WTC11 (cell line): ENCODE data around the gene KCND3. TPM values are rescaled to one million over a fixed set of nuclear protein-coding genes. Genes with fewer than 3 reads are reported as not detected.

ENCODE experiments used
- ATAC-seq: fragments of 200-7000 bp; cut with Tn5 transposase; 2 replicates; pipeline ENCODE4 v1.10.0; 2021; ENCODE audit warnings: mild to moderate bottlenecking, moderate library complexity
- CTCF ChIA-PET: fragments of 300-600 bp; sonication (Branson Sonifier 250); formaldehyde crosslinking; loops from one replicate; lab custom pipeline; 2021; ENCODE audit warnings: antibody characterized with exemption; lab: Charles Lee
- POLR2A ChIA-PET: fragments of 350-600 bp; sonication (Branson Sonifier 250); formaldehyde crosslinking; loops from one replicate; lab custom pipeline; 2021; ENCODE audit warnings: antibody characterized with exemption; lab: Charles Lee
- DNase-seq: peaks from one replicate; pipeline ENCODE4 v3.0.0; 2021; ENCODE audit warnings: low spot score
- H3K27ac Mint-ChIP-seq: 2 replicates; pipeline ENCODE4 v1.8.0; 2021; ENCODE audit warnings: mixed read lengths
- H3K27me3 Mint-ChIP-seq: 2 replicates; pipeline ENCODE4 v1.8.0; 2021; ENCODE audit warnings: low read depth, mild to moderate bottlenecking, moderate library complexity, mixed read lengths
- H3K36me3 Mint-ChIP-seq: 2 replicates; pipeline ENCODE4 v1.8.0; 2021; ENCODE audit warnings: mixed read lengths
- H3K4me1 Mint-ChIP-seq: 2 replicates; pipeline ENCODE4 v1.8.0; 2022; ENCODE audit warnings: mixed read lengths
- H3K4me3 Mint-ChIP-seq: 2 replicates; pipeline ENCODE4 v1.8.0; 2021; ENCODE audit warnings: mild to moderate bottlenecking, moderate library complexity, mixed read lengths
- H3K9me3 Mint-ChIP-seq: 2 replicates; pipeline ENCODE4 v1.8.0; 2021; ENCODE audit warnings: mixed read lengths
- ATF1 ChIP-seq: sonication (generic); formaldehyde crosslinking; IDR thresholded peaks from 2 replicates; pipeline ENCODE4 v1.8.1; 2023; ENCODE audit warnings: mild to moderate bottlenecking, moderate library complexity, missing genetic modification reagents
- CREM ChIP-seq: sonication (generic); formaldehyde crosslinking; IDR thresholded peaks from 2 replicates; pipeline ENCODE4 v1.8.1; 2022; ENCODE audit warnings: mild to moderate bottlenecking, missing genetic modification reagents, moderate library complexity
- ELF4 ChIP-seq: sonication (generic); formaldehyde crosslinking; IDR thresholded peaks from 2 replicates; pipeline ENCODE4 v1.8.1; 2022; ENCODE audit warnings: low read depth, mild to moderate bottlenecking, moderate library complexity, missing genetic modification reagents
- FOXJ3 ChIP-seq: sonication (generic); formaldehyde crosslinking; IDR thresholded peaks from 2 replicates; pipeline ENCODE4 v1.9.0; 2021; ENCODE audit warnings: missing genetic modification reagents, mild to moderate bottlenecking, borderline replicate concordance
- RORB ChIP-seq: fragments of 250-450 bp; sonication (Bioruptor Pico); IDR thresholded peaks from 2 replicates; pipeline ENCODE4 v1.9.0; 2021; ENCODE audit warnings: mild to moderate bottlenecking
- TEAD4 ChIP-seq: sonication (generic); formaldehyde crosslinking; IDR thresholded peaks from 2 replicates; pipeline ENCODE4 v1.8.0; 2022; ENCODE audit warnings: mild to moderate bottlenecking, missing genetic modification reagents
- ZBTB21 ChIP-seq: sonication (generic); formaldehyde crosslinking; IDR thresholded peaks from 2 replicates; pipeline ENCODE4 v1.8.1; 2023; ENCODE audit warnings: mild to moderate bottlenecking, missing genetic modification reagents, borderline replicate concordance
- ZNF232 ChIP-seq: sonication (generic); formaldehyde crosslinking; IDR thresholded peaks from 2 replicates; pipeline ENCODE4 v1.8.0; 2022; ENCODE audit warnings: mild to moderate bottlenecking, missing genetic modification reagents
- ZNF512 ChIP-seq: sonication (generic); formaldehyde crosslinking; IDR thresholded peaks from 2 replicates; pipeline ENCODE4 v1.8.1; 2022; ENCODE audit warnings: missing genetic modification reagents, borderline replicate concordance
- ZNF532 ChIP-seq: fragments of 250-450 bp; sonication (Bioruptor Pico); IDR thresholded peaks from 2 replicates; pipeline ENCODE4 v1.9.0; 2021; ENCODE audit warnings: mild to moderate bottlenecking, borderline replicate concordance
- total RNA-seq: library from RNA; stranded (reverse); gene quantifications from 3 replicates; pipeline ENCODE4 v1.2.3, GENCODE V29; 2021
- TF ChIP-seq, protein P1 (sequence below): sonication (generic); formaldehyde crosslinking; IDR thresholded peaks from 2 replicates; pipeline ENCODE4 v1.8.0; 2022; ENCODE audit warnings: mild to moderate bottlenecking, missing genetic modification reagents
- TF ChIP-seq, protein P2 (sequence below): sonication (generic); formaldehyde crosslinking; IDR thresholded peaks from 2 replicates; pipeline ENCODE4 v1.8.1; 2022; ENCODE audit warnings: mild to moderate bottlenecking, missing genetic modification reagents, moderate library complexity, borderline replicate concordance
- TF ChIP-seq, protein P3 (sequence below): fragments of 250-450 bp; sonication (Bioruptor Pico); IDR thresholded peaks from 2 replicates; pipeline ENCODE4 v2.1.2; 2022; ENCODE audit warnings: mild to moderate bottlenecking, moderate library complexity
- TF ChIP-seq, protein P4 (sequence below): sonication (generic); formaldehyde crosslinking; IDR thresholded peaks from 2 replicates; pipeline ENCODE4 v1.8.1; 2022; ENCODE audit warnings: low read depth, missing genetic modification reagents, borderline replicate concordance
- TF ChIP-seq, protein P5 (sequence below): fragments of 250-450 bp; sonication (Bioruptor Pico); IDR thresholded peaks from 2 replicates; pipeline ENCODE4 v1.8.0; 2021; ENCODE audit warnings: mild to moderate bottlenecking
- TF ChIP-seq, protein P6 (sequence below): sonication (generic); formaldehyde crosslinking; IDR thresholded peaks from 2 replicates; pipeline ENCODE4 v1.8.1; 2023; ENCODE audit warnings: mild to moderate bottlenecking, missing genetic modification reagents

The KCND3 gene
- total RNA-seq, 1 experiment from 2014 or later: 0.35 TPM

DNA sequence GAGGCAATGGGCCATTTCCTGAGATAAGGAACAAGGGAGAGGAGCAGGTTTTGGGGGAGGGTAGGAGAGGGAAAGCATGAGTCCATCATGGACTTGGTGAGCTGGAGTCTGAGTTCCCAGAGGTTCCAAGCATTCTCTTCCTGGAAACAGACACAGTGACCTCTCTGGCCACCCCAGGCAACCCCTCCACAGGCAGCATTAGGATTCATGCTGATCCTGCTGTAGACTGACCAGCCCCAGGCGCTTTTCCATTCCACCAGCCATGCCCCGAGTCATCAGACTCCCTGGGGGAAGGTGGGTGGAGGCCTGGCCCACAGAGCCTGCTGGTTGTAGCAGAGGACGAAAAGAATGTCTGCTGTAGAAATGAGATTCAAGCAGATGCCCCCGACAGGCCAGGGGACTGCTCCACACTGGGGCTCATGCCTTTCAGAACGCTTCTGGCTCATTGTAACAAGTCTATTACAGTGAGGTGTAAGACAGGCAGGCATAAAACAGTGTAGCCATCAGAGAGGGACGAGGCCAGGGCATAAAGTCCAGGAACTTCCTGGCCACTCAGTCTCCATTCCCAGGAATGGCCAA lies 52.2 kb downstream of the KCND3 start:
- H3K4me3 Mint-ChIP-seq: no peak overlapping the region
- CTCF ChIA-PET: no interaction called here
- TF ChIP-seq ZNF232 (no peak), ELF4 (no peak), ATF1 (CRISPR knock-in tag) (no peak), RORB (CRISPR knock-in tag) (no peak), TEAD4 (CRISPR knock-in tag) (no peak), FOXJ3 (CRISPR knock-in tag) (no peak), ZNF512 (CRISPR knock-in tag) (no peak), ZBTB21 (CRISPR knock-in tag) (no peak), CREM (no peak), ZNF532 (CRISPR knock-in tag) (no peak)
- TF ChIP-seq, protein P1, sequence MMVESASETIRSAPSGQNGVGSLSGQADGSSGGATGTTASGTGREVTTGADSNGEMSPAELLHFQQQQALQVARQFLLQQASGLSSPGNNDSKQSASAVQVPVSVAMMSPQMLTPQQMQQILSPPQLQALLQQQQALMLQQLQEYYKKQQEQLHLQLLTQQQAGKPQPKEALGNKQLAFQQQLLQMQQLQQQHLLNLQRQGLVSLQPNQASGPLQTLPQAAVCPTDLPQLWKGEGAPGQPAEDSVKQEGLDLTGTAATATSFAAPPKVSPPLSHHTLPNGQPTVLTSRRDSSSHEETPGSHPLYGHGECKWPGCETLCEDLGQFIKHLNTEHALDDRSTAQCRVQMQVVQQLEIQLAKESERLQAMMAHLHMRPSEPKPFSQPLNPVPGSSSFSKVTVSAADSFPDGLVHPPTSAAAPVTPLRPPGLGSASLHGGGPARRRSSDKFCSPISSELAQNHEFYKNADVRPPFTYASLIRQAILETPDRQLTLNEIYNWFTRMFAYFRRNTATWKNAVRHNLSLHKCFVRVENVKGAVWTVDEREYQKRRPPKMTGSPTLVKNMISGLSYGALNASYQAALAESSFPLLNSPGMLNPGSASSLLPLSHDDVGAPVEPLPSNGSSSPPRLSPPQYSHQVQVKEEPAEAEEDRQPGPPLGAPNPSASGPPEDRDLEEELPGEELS (CRISPR knock-in tag): no peak
- TF ChIP-seq, protein P2, sequence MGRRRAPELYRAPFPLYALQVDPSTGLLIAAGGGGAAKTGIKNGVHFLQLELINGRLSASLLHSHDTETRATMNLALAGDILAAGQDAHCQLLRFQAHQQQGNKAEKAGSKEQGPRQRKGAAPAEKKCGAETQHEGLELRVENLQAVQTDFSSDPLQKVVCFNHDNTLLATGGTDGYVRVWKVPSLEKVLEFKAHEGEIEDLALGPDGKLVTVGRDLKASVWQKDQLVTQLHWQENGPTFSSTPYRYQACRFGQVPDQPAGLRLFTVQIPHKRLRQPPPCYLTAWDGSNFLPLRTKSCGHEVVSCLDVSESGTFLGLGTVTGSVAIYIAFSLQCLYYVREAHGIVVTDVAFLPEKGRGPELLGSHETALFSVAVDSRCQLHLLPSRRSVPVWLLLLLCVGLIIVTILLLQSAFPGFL (CRISPR knock-in tag): no peak
- TF ChIP-seq, protein P3, sequence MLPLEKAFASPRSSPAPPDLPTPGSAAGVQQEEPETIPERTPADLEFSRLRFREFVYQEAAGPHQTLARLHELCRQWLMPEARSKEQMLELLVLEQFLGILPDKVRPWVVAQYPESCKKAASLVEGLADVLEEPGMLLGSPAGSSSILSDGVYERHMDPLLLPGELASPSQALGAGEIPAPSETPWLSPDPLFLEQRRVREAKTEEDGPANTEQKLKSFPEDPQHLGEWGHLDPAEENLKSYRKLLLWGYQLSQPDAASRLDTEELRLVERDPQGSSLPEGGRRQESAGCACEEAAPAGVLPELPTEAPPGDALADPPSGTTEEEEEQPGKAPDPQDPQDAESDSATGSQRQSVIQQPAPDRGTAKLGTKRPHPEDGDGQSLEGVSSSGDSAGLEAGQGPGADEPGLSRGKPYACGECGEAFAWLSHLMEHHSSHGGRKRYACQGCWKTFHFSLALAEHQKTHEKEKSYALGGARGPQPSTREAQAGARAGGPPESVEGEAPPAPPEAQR (CRISPR knock-in tag): no peak
- TF ChIP-seq, all 79 proteins: peak for 0
- Mint-ChIP-seq H3K9me3 (peaks cover 3% of the 10 kb centered on the region), H3K36me3 (no peaks in the 10 kb centered on the region), H3K27ac (no peak overlapping the region), H3K4me1 (peaks cover 15% of the 10 kb centered on the region), H3K27me3 (no peaks in the 10 kb centered on the region)
- POLR2A ChIA-PET: no interaction called here
- peak; percentile 62 for ATAC-seq
- no peak for DNase-seq

- Mint-ChIP-seq H3K27me3 (no peaks in the 10 kb centered on the region), H3K4me3 (no peak overlapping the region), H3K9me3 (no peaks in the 10 kb centered on the region; the same call in none of the 2 replicates), H3K36me3 (no peaks in the 10 kb centered on the region), H3K4me1 (peaks cover 25% of the 10 kb centered on the region), H3K27ac (no peak overlapping the region)
- no peak for DNase-seq
- ATAC-seq: no peak
- ChIA-PET POLR2A (no interaction called here), CTCF (no interaction called here)
- TF ChIP-seq, protein P4, sequence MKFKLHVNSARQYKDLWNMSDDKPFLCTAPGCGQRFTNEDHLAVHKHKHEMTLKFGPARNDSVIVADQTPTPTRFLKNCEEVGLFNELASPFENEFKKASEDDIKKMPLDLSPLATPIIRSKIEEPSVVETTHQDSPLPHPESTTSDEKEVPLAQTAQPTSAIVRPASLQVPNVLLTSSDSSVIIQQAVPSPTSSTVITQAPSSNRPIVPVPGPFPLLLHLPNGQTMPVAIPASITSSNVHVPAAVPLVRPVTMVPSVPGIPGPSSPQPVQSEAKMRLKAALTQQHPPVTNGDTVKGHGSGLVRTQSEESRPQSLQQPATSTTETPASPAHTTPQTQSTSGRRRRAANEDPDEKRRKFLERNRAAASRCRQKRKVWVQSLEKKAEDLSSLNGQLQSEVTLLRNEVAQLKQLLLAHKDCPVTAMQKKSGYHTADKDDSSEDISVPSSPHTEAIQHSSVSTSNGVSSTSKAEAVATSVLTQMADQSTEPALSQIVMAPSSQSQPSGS (CRISPR knock-in tag): no peak
- TF ChIP-seq ZNF512 (CRISPR knock-in tag): no peak
- TF ChIP-seq, protein P5, sequence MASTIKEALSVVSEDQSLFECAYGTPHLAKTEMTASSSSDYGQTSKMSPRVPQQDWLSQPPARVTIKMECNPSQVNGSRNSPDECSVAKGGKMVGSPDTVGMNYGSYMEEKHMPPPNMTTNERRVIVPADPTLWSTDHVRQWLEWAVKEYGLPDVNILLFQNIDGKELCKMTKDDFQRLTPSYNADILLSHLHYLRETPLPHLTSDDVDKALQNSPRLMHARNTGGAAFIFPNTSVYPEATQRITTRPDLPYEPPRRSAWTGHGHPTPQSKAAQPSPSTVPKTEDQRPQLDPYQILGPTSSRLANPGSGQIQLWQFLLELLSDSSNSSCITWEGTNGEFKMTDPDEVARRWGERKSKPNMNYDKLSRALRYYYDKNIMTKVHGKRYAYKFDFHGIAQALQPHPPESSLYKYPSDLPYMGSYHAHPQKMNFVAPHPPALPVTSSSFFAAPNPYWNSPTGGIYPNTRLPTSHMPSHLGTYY (CRISPR knock-in tag): no peak
- TF ChIP-seq, protein P6, sequence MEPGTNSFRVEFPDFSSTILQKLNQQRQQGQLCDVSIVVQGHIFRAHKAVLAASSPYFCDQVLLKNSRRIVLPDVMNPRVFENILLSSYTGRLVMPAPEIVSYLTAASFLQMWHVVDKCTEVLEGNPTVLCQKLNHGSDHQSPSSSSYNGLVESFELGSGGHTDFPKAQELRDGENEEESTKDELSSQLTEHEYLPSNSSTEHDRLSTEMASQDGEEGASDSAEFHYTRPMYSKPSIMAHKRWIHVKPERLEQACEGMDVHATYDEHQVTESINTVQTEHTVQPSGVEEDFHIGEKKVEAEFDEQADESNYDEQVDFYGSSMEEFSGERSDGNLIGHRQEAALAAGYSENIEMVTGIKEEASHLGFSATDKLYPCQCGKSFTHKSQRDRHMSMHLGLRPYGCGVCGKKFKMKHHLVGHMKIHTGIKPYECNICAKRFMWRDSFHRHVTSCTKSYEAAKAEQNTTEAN (CRISPR knock-in tag): no peak
Observed at GRCh38 chr1:111934106-111934852, 55.2 kb downstream of the KCND3 start.
